GM12873 (cell line): Measurements from ENCODE around the gene RPLP2.
A peak's percentile ranks its signal among the peaks of the same experiment; 100 is the strongest.

Experiments
- TF ChIP-seq, protein P1 (sequence below): IDR thresholded peaks from 2 replicates; pipeline ENCODE4 v1.5.1; 2012; ENCODE audit warnings: low read depth, mild to moderate bottlenecking, moderate library complexity, low read length, control low read depth; ENCODE audit not compliant: insufficient read depth; ENCODE audit errors: missing control alignments

RPLP2 gene

GRCh38 chr11:774873-775592 lies 34.7 kb upstream of the RPLP2 start:
- TF ChIP-seq, protein P1, sequence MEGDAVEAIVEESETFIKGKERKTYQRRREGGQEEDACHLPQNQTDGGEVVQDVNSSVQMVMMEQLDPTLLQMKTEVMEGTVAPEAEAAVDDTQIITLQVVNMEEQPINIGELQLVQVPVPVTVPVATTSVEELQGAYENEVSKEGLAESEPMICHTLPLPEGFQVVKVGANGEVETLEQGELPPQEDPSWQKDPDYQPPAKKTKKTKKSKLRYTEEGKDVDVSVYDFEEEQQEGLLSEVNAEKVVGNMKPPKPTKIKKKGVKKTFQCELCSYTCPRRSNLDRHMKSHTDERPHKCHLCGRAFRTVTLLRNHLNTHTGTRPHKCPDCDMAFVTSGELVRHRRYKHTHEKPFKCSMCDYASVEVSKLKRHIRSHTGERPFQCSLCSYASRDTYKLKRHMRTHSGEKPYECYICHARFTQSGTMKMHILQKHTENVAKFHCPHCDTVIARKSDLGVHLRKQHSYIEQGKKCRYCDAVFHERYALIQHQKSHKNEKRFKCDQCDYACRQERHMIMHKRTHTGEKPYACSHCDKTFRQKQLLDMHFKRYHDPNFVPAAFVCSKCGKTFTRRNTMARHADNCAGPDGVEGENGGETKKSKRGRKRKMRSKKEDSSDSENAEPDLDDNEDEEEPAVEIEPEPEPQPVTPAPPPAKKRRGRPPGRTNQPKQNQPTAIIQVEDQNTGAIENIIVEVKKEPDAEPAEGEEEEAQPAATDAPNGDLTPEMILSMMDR = no peak

GRCh38 chr11:776263-776560 lies 33.6 kb upstream of the RPLP2 start:
- TF ChIP-seq, protein P1 = no peak

GRCh38 chr11:776561-777287 lies 33.0 kb upstream of the RPLP2 start:
- TF ChIP-seq, protein P1 = peak; percentile 1

GRCh38 chr11:777288-778255 lies 32.2 kb upstream of the RPLP2 start, which contains the start of gene GATD1:
TSS of gene GATD1 (minus strand) at chr11:777487. CDS start at chr11:777462, 25 bp downstream.
- TF ChIP-seq, protein P1 = no peak

GRCh38 chr11:778976-779954 lies 30.5 kb upstream of the RPLP2 start:
- TF ChIP-seq, protein P1 = peak; percentile 4

- TF ChIP-seq, protein P1 = no peak
Measured at GRCh38 chr11:779955-780532, 29.7 kb upstream of the RPLP2 start.
